Lung (tissue), 12 donors: Measurements from ENCODE around the gene GP1BB. TPM values are rescaled to one million over a fixed set of nuclear protein-coding genes. Genes with fewer than 3 reads are reported as not detected.

Source experiments
- ATAC-seq: fragments of 200-7000 bp; cut with Tn5 transposase; one replicate; pipeline ENCODE4 v1.9.1; 2020; ENCODE audit warnings: moderate number of reproducible peaks; ENCODE audit not compliant: insufficient read depth, low FRiP score
- DNase-seq, 3 donors: peaks; one replicate each; pipeline ENCODE4 v3.0.0-alpha.2; 2013 to 2017
- H3K27ac ChIP-seq, 2 donors: one replicate each; pipeline ENCODE4 v1.5.1; 2013; ENCODE audit warnings: mild to moderate bottlenecking in 2 of 2, moderate library complexity in 2 of 2, control low read depth in 1 of 2, inconsistent platforms in 1 of 2, low read depth in 1 of 2, low read length in 1 of 2
- H3K27me3 ChIP-seq, 3 donors: one replicate each; pipeline ENCODE4 v1.5.1; 2013; ENCODE audit warnings: low read length in 2 of 3; ENCODE audit not compliant: control insufficient read depth in 3 of 3, insufficient read depth in 3 of 3
- H3K36me3 ChIP-seq, 4 donors: one replicate each; pipeline ENCODE4 v1.5.1; 2013; ENCODE audit warnings: low read length in 4 of 4, mild to moderate bottlenecking in 1 of 4, moderate library complexity in 1 of 4; ENCODE audit not compliant: control insufficient read depth in 4 of 4, insufficient read depth in 4 of 4
- H3K4me1 ChIP-seq, 5 donors: one replicate each; pipeline ENCODE4 v1.5.1; 2013; ENCODE audit warnings: low read length in 5 of 5, mild to moderate bottlenecking in 2 of 5, moderate library complexity in 1 of 5; ENCODE audit not compliant: control insufficient read depth in 5 of 5, insufficient read depth in 5 of 5
- H3K4me3 ChIP-seq: one replicate; pipeline ENCODE4 v1.5.1; 2013; ENCODE audit warnings: mild to moderate bottlenecking, control low read depth, moderate library complexity
- H3K9ac ChIP-seq, 2 donors: one replicate each; pipeline ENCODE4 v1.5.1; 2013; ENCODE audit warnings: low read length in 2 of 2, control low read depth in 1 of 2; ENCODE audit not compliant: insufficient read depth in 1 of 2
- H3K9me3 ChIP-seq, 4 donors: one replicate each; pipeline ENCODE4 v1.5.1; 2013; ENCODE audit warnings: low read length in 3 of 4, mild to moderate bottlenecking in 1 of 4, moderate library complexity in 1 of 4; ENCODE audit not compliant: control insufficient read depth in 4 of 4, insufficient read depth in 3 of 4
- CTCF ChIP-seq: IDR thresholded peaks from 2 replicates; pipeline ENCODE4 v1.5.1; 2012; ENCODE audit warnings: mild to moderate bottlenecking; ENCODE audit errors: control extremely low read depth, extremely low read depth
- WGBS, 2 donors: extraction: QIAGEN DNeasy Blood & Tissue Kit; methylation state at CpG; one replicate each; pipeline ENCODE4 v1.1.7; 2013; 5-methylcytosine and 5-hydroxymethylcytosine counted together
- polyA plus RNA-seq, 2 donors: library from polyadenylated mRNA; stranded (reverse); fragments of 200-250 nt; gene quantifications; one replicate each; pipeline ENCODE4 v1.2.1, GENCODE V29; 2013
- total RNA-seq, 2 donors: library from RNA; depleted of rRNA in 1 of 2; stranded (reverse); fragments of >200 nt in 1 of 2; gene quantifications; one replicate each; pipeline ENCODE4 v1.2.1, GENCODE V29; 2014 to 2021
- donor health status: control.
- donor health status: control.
- donor health status: Bipolar disorder and iron deficiency.
- donor health status: healthy.
- donor health status: DM: yes; HTN: yes; CAD: no.

GP1BB gene
- total and polyA plus RNA-seq, 4 donors: 1.9 to 5.5 (median 3.4) TPM

DNA sequence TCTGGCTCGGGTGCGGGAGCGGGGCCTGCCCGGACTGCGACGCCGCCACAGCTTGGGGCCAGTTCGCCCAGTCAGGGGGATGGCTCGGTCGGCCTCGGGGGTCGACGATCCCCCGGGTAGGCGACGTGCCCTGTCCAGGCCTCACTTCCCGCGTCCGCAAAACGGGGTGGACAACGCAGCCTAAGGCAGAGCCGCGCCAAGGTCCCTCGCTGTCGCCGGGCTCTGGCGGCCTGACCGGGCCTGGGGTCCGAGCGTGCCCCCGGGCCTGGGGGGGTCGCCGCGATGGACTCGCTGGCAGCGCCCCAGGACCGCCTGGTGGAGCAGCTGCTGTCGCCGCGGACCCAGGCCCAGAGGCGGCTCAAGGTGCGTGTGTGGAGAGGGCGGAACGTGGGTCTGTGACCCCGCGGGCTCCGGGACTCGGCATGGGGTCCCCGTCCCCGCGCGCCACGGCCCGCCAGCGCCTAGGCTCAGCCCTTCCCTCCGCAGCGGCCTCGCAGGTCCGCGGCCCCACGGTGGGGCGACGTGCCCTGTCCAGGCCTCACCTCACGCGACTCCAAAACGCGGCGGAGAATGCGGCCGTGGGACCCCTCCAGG is 4.8 kb upstream of the GP1BB start:
- H3K27me3 ChIP-seq: peaks cover 0 to 10% (median 0%) of the 10 kb centered on the region in 3 donors
- WGBS, 2 donors: 1 to 3% methylated on average over 49 to 70 of the region's 70 CpGs
- peak overlapping the region; percentile 42 for H3K4me3 ChIP-seq
- H3K9me3 ChIP-seq: no peaks in the 10 kb centered on the region
- H3K9ac ChIP-seq: no peak overlapping the region
- ATAC-seq: no peak
- peak overlapping the region in 1 of 2 donors; percentile 88 for H3K27ac ChIP-seq
- peaks cover 0 to 31% (median 12%) of the 10 kb centered on the region in 5 donors for H3K4me1 ChIP-seq
- no peak for TF ChIP-seq CTCF
- peaks cover 0 to 17% (median 4%) of the 10 kb centered on the region in 4 donors for H3K36me3 ChIP-seq
- no peak for DNase-seq

DNA sequence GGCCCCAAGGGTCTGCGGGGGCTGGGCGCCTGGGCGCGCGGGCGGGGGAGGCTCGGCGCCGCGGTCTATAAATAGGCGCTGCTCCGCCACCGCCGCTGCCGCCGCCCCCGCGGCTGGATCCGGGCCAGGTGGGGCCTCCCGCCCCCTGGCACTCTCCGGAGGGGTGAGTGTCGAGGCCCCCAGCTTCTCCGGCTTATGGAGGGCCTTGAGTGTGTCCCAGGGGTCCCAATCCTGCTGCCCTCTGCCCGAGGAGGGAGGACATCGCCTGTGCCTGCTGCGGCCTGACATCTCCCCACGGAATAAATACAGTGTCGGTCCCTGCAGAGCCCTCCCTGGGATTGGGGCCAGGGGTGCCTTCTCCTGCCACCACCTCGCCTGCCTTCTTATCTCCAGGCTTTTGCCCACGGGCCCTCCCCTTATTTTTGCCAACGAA is 4.3 kb upstream of the GP1BB start:
- Histone ChIP-seq H3K9ac (no peak overlapping the region), H3K36me3 (peaks cover 0 to 17% (median 4%) of the 10 kb centered on the region in 4 donors), H3K27me3 (peaks cover 0 to 10% (median 0%) of the 10 kb centered on the region in 3 donors), H3K9me3 (no peaks in the 10 kb centered on the region), H3K27ac (peak overlapping the region in 1 of 2 donors; percentile 88), H3K4me3 (no peak overlapping the region), H3K4me1 (peaks cover 0 to 33% (median 12%) of the 10 kb centered on the region in 5 donors)
- ATAC-seq (no peak), DNase-seq (peak in 1 of 3 donors; percentile 61)
- WGBS, 2 donors: 14 to 17% methylated on average over 24 to 31 of the region's 31 CpGs
- TF ChIP-seq CTCF: no peak

GRCh38 chr22:19719488-19720021 is 3.8 kb upstream of the GP1BB start:
- H3K9me3 ChIP-seq: no peaks in the 10 kb centered on the region
- ATAC-seq: no peak
- no peak overlapping the region for H3K9ac ChIP-seq
- peaks cover 0 to 17% (median 4%) of the 10 kb centered on the region in 4 donors for H3K36me3 ChIP-seq
- WGBS, 2 donors: 81 to 88% methylated on average over 12 of the region's 12 CpGs
- TF ChIP-seq CTCF: no peak
- H3K4me3 ChIP-seq: no peak overlapping the region
- peaks cover 0 to 34% (median 12%) of the 10 kb centered on the region in 5 donors for H3K4me1 ChIP-seq
- no peak for DNase-seq
- H3K27me3 ChIP-seq: peaks cover 0 to 12% (median 1%) of the 10 kb centered on the region in 3 donors
- peak overlapping the region in 1 of 2 donors; percentile 88 for H3K27ac ChIP-seq
